ENCODE measurements around the gene PIGQ.

DNA sequence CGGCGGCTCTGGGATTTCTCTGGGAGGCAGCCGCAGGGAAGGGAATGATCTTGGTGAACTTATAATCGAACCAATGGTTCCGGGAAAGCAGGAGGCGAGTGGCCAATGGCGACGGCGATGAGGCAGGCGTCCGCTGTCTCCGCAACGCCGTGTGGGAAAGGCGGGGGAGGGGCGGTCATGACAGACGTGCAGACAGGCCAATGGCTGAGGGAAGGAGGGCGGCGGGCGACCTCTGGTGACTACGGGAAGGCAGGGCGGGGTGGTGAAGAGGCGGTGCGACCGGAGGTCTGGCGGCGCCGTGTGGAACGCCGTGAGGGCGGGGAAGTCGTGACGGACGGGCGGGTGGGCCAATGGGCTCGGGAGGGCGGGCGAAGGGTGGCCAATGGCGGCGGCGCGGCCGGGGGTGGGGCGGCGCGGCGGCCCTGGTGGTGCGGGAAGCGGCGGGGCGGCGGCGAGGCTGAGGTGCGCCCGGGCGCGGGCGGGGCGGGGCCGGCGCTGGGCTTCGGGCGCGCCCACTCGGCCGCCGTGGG is 20.0 kb downstream of the PIGQ start, which contains the start of gene RAB40C:
- TF ChIP-seq POLR2A (IDR thresholded peaks at IDR 0.05), result no peak
- TF ChIP-seq, protein P1, sequence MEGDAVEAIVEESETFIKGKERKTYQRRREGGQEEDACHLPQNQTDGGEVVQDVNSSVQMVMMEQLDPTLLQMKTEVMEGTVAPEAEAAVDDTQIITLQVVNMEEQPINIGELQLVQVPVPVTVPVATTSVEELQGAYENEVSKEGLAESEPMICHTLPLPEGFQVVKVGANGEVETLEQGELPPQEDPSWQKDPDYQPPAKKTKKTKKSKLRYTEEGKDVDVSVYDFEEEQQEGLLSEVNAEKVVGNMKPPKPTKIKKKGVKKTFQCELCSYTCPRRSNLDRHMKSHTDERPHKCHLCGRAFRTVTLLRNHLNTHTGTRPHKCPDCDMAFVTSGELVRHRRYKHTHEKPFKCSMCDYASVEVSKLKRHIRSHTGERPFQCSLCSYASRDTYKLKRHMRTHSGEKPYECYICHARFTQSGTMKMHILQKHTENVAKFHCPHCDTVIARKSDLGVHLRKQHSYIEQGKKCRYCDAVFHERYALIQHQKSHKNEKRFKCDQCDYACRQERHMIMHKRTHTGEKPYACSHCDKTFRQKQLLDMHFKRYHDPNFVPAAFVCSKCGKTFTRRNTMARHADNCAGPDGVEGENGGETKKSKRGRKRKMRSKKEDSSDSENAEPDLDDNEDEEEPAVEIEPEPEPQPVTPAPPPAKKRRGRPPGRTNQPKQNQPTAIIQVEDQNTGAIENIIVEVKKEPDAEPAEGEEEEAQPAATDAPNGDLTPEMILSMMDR (IDR thresholded peaks at IDR 0.05), result peak in 1 of 7 experiments; percentile 29
